MM.1S (cell line): ENCODE results near the gene CD28.
"Not testable (repeated sequence)": the region's sequence is repeated elsewhere in the genome, so short reads cannot be mapped to it uniquely, and the experiment has no call there.

Experiments
- DNase-seq: peaks from one replicate; pipeline ENCODE4 v3.0.0-alpha.2; 2015
- H2AFZ ChIP-seq: fragments of 300-600 bp; sonication (generic); 2 replicates; pipeline ENCODE4 v1.6.0; 2016; ENCODE audit warnings: antibody characterized with exemption, low read length
- H3F3A ChIP-seq: fragments of 300-600 bp; sonication (generic); 2 replicates; pipeline ENCODE4 v1.6.1; 2016; ENCODE audit warnings: mild to moderate bottlenecking, antibody characterized with exemption, low read length, moderate library complexity, mixed read lengths; ENCODE audit not compliant: insufficient read depth
- H3K27ac ChIP-seq: fragments of 300-600 bp; sonication (generic); 2 replicates; pipeline ENCODE4 v1.5.1; 2016; ENCODE audit warnings: mild to moderate bottlenecking, low read length
- H3K27me3 ChIP-seq: fragments of 300-600 bp; sonication (generic); replicated peaks from 2 replicates; pipeline ENCODE4 v1.6.0; 2016; ENCODE audit warnings: low read length; ENCODE audit not compliant: insufficient read depth
- H3K36me3 ChIP-seq: fragments of 300-600 bp; sonication (generic); replicated peaks from 2 replicates; pipeline ENCODE4 v1.6.1; 2016; ENCODE audit warnings: mild to moderate bottlenecking, low read length, mixed read lengths; ENCODE audit not compliant: insufficient read depth
- H3K4me1 ChIP-seq: fragments of 300-600 bp; sonication (generic); 2 replicates; pipeline ENCODE4 v1.6.1; 2016; ENCODE audit warnings: low read length, mixed read lengths
- H3K4me2 ChIP-seq: fragments of 300-600 bp; sonication (generic); 2 replicates; pipeline ENCODE4 v1.6.0; 2016; ENCODE audit warnings: low read depth, low read length
- H3K4me3 ChIP-seq: fragments of 300-600 bp; sonication (generic); 2 replicates; pipeline ENCODE4 v1.5.1; 2016; ENCODE audit warnings: low read length, mixed read lengths
- H3K79me2 ChIP-seq: fragments of 300-600 bp; sonication (generic); 2 replicates; pipeline ENCODE4 v1.6.1; 2016; ENCODE audit warnings: mixed run types, low read length, mixed read lengths
- H3K9ac ChIP-seq: fragments of 300-600 bp; sonication (generic); 2 replicates; pipeline ENCODE4 v1.6.1; 2016; ENCODE audit warnings: low read length, mixed read lengths
- H3K9me2 ChIP-seq: fragments of 300-600 bp; sonication (generic); replicated peaks from 2 replicates; pipeline ENCODE4 v1.6.1; 2016; ENCODE audit warnings: mild to moderate bottlenecking, low read length, mixed read lengths; ENCODE audit not compliant: insufficient read depth
- H3K9me3 ChIP-seq: fragments of 300-600 bp; sonication (generic); replicated peaks from 2 replicates; pipeline ENCODE4 v1.6.1; 2016; ENCODE audit warnings: mild to moderate bottlenecking, low read length, mixed read lengths; ENCODE audit not compliant: insufficient read depth
- H4K20me1 ChIP-seq: fragments of 300-600 bp; sonication (generic); 2 replicates; pipeline ENCODE4 v1.6.1; 2016; ENCODE audit warnings: mild to moderate bottlenecking, low read length, moderate library complexity, mixed read lengths; ENCODE audit not compliant: insufficient read depth
- EZH2 ChIP-seq: fragments of 300-600 bp; sonication (generic); optimal IDR thresholded peaks from 2 replicates; pipeline ENCODE3; 2017; ENCODE audit warnings: low read depth, mild to moderate bottlenecking, antibody characterized with exemption, low read length, mixed read lengths
- EZH2phosphoT487 ChIP-seq: fragments of 300-600 bp; sonication (generic); IDR thresholded peaks from 2 replicates; pipeline ENCODE4 v1.6.1; 2018; ENCODE audit warnings: antibody characterized with exemption, low read length
- TF ChIP-seq, protein P1 (sequence below): fragments of 300-600 bp; sonication (generic); IDR thresholded peaks from 2 replicates; pipeline ENCODE4 v1.5.1; 2016; ENCODE audit warnings: antibody characterized with exemption, low read length, mixed read lengths

CD28 gene

DNA sequence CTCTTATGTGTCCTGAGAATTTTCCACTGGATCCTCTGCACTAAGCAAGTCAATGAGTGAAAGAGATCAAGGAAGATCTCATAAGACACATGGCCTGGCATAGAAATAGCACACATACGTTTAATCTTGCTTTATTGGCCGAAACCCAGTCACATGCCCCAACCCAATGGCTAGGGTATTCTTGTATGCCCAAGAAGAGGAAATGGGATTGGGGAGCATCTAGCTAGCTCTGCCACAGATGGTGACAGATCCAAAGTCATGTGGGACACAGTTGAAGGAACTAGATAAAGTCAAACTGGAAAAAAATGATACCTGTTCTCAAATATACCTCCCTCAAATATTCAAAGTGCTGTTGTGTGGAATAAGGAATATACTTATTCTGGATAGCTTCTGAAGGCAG is 74.7 kb downstream of the CD28 start:
- no peak overlapping the region for H3K9ac ChIP-seq
- no peaks in the 10 kb centered on the region for H3K9me3 ChIP-seq
- H3K4me1 ChIP-seq: peaks cover 13% of the 10 kb centered on the region
- H3K79me2 ChIP-seq: no peaks in the 10 kb centered on the region
- no peak overlapping the region for H2AFZ ChIP-seq
- H3K9me2 ChIP-seq: no peaks in the 10 kb centered on the region
- no peaks in the 10 kb centered on the region for H3F3A ChIP-seq
- no peak overlapping the region for H3K4me3 ChIP-seq
- no peaks in the 10 kb centered on the region for H4K20me1 ChIP-seq
- no peak for TF ChIP-seq EZH2
- TF ChIP-seq EZH2phosphoT487: no peak
- TF ChIP-seq, protein P1, sequence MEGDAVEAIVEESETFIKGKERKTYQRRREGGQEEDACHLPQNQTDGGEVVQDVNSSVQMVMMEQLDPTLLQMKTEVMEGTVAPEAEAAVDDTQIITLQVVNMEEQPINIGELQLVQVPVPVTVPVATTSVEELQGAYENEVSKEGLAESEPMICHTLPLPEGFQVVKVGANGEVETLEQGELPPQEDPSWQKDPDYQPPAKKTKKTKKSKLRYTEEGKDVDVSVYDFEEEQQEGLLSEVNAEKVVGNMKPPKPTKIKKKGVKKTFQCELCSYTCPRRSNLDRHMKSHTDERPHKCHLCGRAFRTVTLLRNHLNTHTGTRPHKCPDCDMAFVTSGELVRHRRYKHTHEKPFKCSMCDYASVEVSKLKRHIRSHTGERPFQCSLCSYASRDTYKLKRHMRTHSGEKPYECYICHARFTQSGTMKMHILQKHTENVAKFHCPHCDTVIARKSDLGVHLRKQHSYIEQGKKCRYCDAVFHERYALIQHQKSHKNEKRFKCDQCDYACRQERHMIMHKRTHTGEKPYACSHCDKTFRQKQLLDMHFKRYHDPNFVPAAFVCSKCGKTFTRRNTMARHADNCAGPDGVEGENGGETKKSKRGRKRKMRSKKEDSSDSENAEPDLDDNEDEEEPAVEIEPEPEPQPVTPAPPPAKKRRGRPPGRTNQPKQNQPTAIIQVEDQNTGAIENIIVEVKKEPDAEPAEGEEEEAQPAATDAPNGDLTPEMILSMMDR: no peak
- no peaks in the 10 kb centered on the region for H3K36me3 ChIP-seq
- DNase-seq: no peak
- H3K4me2 ChIP-seq: no peak overlapping the region
- H3K27me3 ChIP-seq: no peaks in the 10 kb centered on the region
- no peak overlapping the region for H3K27ac ChIP-seq

DNA sequence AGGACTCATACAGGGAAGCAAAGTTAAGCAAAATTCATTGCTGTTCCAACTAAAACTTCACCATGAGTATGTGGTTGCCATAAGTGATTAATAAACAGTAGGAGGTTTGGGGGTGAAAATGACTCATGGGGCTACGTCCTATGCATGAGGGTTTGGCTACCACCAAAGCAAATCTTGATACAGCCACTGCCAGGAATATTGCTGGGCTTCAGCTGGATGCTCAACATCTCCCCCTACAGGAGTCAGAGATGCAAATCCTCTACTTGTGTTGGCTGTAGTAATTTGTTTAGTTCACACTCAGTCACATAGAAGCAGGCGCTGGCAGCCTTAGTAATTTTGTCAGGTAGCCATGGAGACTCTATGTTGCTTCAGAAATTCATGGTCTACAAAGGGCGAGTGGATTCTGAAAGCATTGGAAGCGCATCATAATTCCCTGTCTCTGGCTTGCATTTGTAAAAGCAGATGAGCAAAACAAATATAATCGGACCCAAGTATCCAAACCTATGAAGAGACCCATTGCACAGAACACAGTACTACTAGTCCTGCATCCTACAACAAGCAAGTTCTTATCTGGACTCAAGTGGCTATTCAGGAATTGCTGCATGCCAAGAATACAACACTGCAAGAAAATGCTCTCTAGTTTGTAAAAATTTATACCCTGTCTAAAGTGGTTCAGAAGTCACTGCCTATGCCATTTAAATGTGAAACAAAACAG is 76.0 kb downstream of the CD28 start:
- Histone ChIP-seq H3K4me3 (no peak overlapping the region), H3K27ac (no peak overlapping the region), H3K9ac (no peak overlapping the region), H3K4me2 (no peak overlapping the region), H3K9me2 (no peaks in the 10 kb centered on the region), H3K36me3 (no peaks in the 10 kb centered on the region), H2AFZ (0 out of 2 replicates have a peak overlapping the region, but pooled peaks have one; percentile 5), H3K27me3 (no peaks in the 10 kb centered on the region), H3K9me3 (no peaks in the 10 kb centered on the region), H3K4me1 (peaks cover 23% of the 10 kb centered on the region), H3F3A (no peaks in the 10 kb centered on the region), H3K79me2 (no peaks in the 10 kb centered on the region), H4K20me1 (no peaks in the 10 kb centered on the region)
- TF ChIP-seq EZH2 (no peak), EZH2phosphoT487 (no peak)
- TF ChIP-seq, protein P1: peak; percentile 78
- DNase-seq: peak; percentile 73

DNA sequence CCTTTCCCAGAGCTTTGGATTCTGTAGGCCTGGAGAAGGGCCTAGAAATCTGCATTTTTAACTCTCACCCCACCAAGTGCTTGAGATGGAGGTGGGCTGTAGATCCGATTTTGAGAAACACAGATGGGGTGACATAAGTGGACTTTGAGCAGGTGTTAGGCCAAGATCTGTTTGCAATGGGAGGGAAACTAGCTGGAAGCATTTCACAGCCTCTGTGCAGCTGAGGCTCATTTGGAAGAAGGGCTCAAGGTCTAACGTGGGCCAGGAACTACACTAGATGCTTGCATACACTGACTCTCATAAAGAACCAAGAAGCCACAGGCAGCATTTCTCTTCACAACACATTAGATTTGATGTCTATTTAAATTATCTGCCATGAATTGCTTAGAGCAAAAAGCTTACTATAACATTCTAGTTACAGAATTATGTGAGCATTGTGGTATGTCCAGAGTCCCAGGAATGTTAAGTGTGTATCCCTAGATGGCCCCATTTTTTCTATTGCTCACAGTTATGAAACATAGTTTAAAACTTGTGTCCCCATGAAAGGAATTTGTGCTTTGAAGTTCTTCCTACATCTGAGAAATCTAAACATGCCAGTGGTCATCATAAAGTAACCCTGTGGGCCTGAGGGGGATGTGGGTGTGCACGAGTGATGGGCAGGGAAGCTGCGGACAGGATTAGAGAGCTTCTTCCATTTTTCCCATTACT is 77.2 kb downstream of the CD28 start:
- TF ChIP-seq EZH2 (no peak), EZH2phosphoT487 (no peak)
- TF ChIP-seq, protein P1: no peak
- no peaks in the 10 kb centered on the region for H3F3A ChIP-seq
- H3K36me3 ChIP-seq: no peaks in the 10 kb centered on the region
- H3K4me2 ChIP-seq: no peak overlapping the region
- peaks cover 34% of the 10 kb centered on the region for H3K4me1 ChIP-seq
- no peaks in the 10 kb centered on the region for H3K79me2 ChIP-seq
- no peaks in the 10 kb centered on the region for H4K20me1 ChIP-seq
- no peaks in the 10 kb centered on the region for H3K27me3 ChIP-seq
- no peak overlapping the region for H3K9ac ChIP-seq
- no peak overlapping the region for H3K27ac ChIP-seq
- no peaks in the 10 kb centered on the region for H3K9me2 ChIP-seq
- DNase-seq: no peak
- H3K9me3 ChIP-seq: no peaks in the 10 kb centered on the region
- H2AFZ ChIP-seq: no peak overlapping the region
- no peak overlapping the region for H3K4me3 ChIP-seq

DNA sequence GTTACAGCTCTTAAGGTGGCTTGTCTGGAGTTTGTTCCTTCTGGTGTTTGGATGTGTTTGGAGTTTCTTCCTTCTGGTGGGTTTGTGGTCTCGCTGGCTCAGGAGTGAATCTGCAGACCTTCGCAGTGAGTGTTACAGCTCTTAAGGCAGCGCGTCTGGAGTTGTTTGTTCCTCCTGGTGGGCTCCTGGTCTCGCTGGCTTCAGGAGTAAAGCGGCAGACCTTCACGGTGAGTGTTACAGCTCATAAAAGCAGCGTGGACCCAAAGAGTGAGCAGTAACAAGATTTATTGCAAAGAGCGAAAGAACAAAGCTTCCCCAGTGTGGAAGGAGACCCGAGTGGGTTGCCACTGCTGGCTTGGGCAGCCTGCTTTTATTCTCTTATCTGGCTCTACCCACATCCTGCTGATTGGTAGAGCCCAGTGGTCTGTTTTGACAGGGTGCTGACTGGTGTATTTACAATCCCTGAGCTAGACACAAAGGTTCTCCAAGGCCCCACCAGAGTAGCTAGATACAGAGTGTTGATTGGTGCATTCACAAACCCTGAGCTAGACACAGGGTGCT is 78.4 kb downstream of the CD28 start:
- H3K79me2 ChIP-seq, H3K9ac ChIP-seq, H2AFZ ChIP-seq, H3K4me3 ChIP-seq, DNase-seq, H3K9me2 ChIP-seq, H3K9me3 ChIP-seq, H3K27ac ChIP-seq, H3F3A ChIP-seq, H3K36me3 ChIP-seq, H3K4me2 ChIP-seq, H4K20me1 ChIP-seq, H3K27me3 ChIP-seq: not testable (repeated sequence)
- H3K4me1 ChIP-seq: peaks cover 34% of the 10 kb centered on the region

DNA sequence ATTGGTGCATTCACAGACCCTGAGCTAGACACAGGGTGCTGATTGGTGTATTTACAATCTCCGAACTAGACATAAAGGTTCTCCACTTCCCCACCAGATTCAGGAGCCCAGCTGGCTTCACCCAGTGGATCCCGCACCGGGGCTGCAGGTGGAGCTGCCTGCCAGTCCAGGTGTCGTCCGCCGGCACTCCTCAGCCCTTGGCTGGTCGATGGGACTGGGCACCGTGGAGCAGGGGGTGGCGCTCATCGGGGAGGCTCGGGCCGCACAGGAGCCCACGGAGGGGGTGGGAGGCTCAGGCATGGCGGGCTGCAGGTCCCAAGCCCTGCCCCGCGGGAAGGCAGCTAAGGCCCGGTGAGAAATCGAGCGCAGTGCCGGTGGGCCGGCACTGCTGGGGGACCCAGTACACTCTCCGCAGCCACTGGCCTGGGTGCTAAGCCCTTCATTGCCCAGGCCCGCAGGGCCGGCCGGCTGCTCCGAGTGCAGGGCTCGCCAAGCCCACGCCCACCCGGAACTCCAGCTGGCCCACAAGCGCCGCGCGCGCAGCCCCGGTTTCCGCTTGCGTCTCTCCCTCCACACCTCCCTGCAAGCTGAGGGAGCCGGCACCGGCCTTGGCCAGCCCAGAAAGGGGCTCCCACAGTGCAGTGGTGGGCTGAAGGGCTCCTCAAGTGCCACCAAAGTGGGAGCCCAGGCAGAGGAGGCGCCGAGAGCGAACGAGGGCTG is 79.1 kb downstream of the CD28 start:
- H3K79me2 ChIP-seq, H3K9me2 ChIP-seq, DNase-seq, H2AFZ ChIP-seq, H3K9ac ChIP-seq, H3K9me3 ChIP-seq, H3F3A ChIP-seq, H3K4me2 ChIP-seq, H3K27ac ChIP-seq, H3K36me3 ChIP-seq, H4K20me1 ChIP-seq, H3K27me3 ChIP-seq, H3K4me3 ChIP-seq: not testable (repeated sequence)
- H3K4me1 ChIP-seq: peaks cover 34% of the 10 kb centered on the region
